B cell (primary cell): ENCODE measurements around the gene ACCS. TPM values are rescaled to one million over a fixed set of nuclear protein-coding genes. Genes with fewer than 3 reads are reported as not detected.

ENCODE experiments used
- ATAC-seq: fragments of 200-7000 bp; cut with Tn5 transposase; one replicate; pipeline ENCODE4 v1.10.0; 2021; ENCODE audit warnings: low read depth, mild to moderate bottlenecking, moderate number of reproducible peaks, moderate library complexity
- CTCF ChIA-PET: fragments of 350-600 bp; sonication (Branson Sonifier 250); formaldehyde crosslinking; loops from one replicate; lab custom pipeline; 2021; ENCODE audit warnings: antibody characterized with exemption, inconsistent platforms; lab: Charles Lee
- POLR2A ChIA-PET: fragments of 350-600 bp; sonication (Branson Sonifier 250); formaldehyde crosslinking; loops from one replicate; lab custom pipeline; 2021; ENCODE audit warnings: antibody characterized with exemption; lab: Charles Lee
- DNase-seq: peaks from one replicate; pipeline ENCODE4 v3.0.0; 2013
- H2AFZ ChIP-seq: 2 replicates; pipeline ENCODE4 v1.6.1; 2012; ENCODE audit warnings: mild to moderate bottlenecking, low read depth, low read length; ENCODE audit not compliant: insufficient read depth, poor library complexity, severe bottlenecking
- H3K27ac ChIP-seq, 2 donors: 1 replicate in 1 of 2; 2 replicates in 1 of 2; pipeline ENCODE4 v1.5.1; 2012 to 2013; ENCODE audit warnings: low read length in 2 of 2, mild to moderate bottlenecking in 2 of 2, moderate library complexity in 1 of 2
- H3K27me3 ChIP-seq, 4 experiments: fragments of 200-600 bp in 1 of 4; sonication (generic) in 1 of 4; replicated peaks in 1 of 4; 1 replicate in 2 of 4; 2 replicates in 2 of 4; pipeline versions ENCODE4 v1.6.1 to v1.7.0; 2013 to 2016; ENCODE audit warnings: low read length in 3 of 4, mild to moderate bottlenecking in 2 of 4, mixed read lengths in 1 of 4, moderate library complexity in 1 of 4; ENCODE audit not compliant: insufficient read depth in 4 of 4, control insufficient read depth in 3 of 4; ENCODE audit errors: control extremely low read depth in 1 of 4
- H3K36me3 ChIP-seq, 2 experiments: replicated peaks in 1 of 2; 1 replicate in 1 of 2; 2 replicates in 1 of 2; pipeline versions ENCODE4 v1.6.1 to v1.7.1; 2013; ENCODE audit warnings: low read length in 1 of 2; ENCODE audit not compliant: insufficient read depth in 2 of 2, control insufficient read depth in 1 of 2; ENCODE audit errors: control extremely low read depth in 1 of 2, extremely low read depth in 1 of 2
- H3K4me1 ChIP-seq, 2 donors: fragments of 200-600 bp in 1 of 2; sonication (generic) in 1 of 2; 1 replicate in 1 of 2; 2 replicates in 1 of 2; pipeline versions ENCODE4 v1.5.1 to v1.6.1; 2013 to 2017; ENCODE audit warnings: low read length in 2 of 2; ENCODE audit not compliant: control insufficient read depth in 2 of 2, insufficient read depth in 2 of 2
- H3K4me2 ChIP-seq: replicated peaks from 2 replicates; pipeline ENCODE3; 2012; ENCODE audit warnings: mild to moderate bottlenecking, low read depth, low read length; ENCODE audit not compliant: poor library complexity, severe bottlenecking
- H3K4me3 ChIP-seq, 5 experiments: fragments of 200-600 bp in 1 of 5; sonication (generic) in 1 of 5; 1 replicate in 3 of 5; 2 replicates in 2 of 5; pipeline versions ENCODE4 v1.5.1 to v1.7.0; 2011 to 2016; ENCODE audit warnings: low read length in 4 of 5, mild to moderate bottlenecking in 4 of 5, low read depth in 2 of 5, control low read depth in 1 of 5, moderate library complexity in 1 of 5; ENCODE audit not compliant: insufficient read depth in 1 of 5; ENCODE audit errors: control extremely low read depth in 1 of 5, extremely low read depth in 1 of 5
- H3K79me2 ChIP-seq: fragments of 200-600 bp; sonication (generic); one replicate; pipeline ENCODE4 v1.6.0; 2016; ENCODE audit warnings: low read length; ENCODE audit not compliant: control insufficient read depth, insufficient read depth
- H3K9ac ChIP-seq: fragments of 200-600 bp; sonication (generic); 2 replicates; pipeline ENCODE4 v1.6.1; 2017; ENCODE audit warnings: mild to moderate bottlenecking, low read length, moderate library complexity
- H3K9me3 ChIP-seq, 3 donors: one replicate each; pipeline versions ENCODE4 v1.6.1 to v1.7.1; 2013; ENCODE audit warnings: low read length in 2 of 3; ENCODE audit not compliant: control insufficient read depth in 2 of 3, insufficient read depth in 1 of 3; ENCODE audit errors: control extremely low read depth in 1 of 3
- H4K20me1 ChIP-seq: 2 replicates; pipeline ENCODE4 v1.6.0; 2012; ENCODE audit warnings: mild to moderate bottlenecking, low read length; ENCODE audit not compliant: insufficient read depth, control insufficient read depth, poor library complexity, severe bottlenecking
- H3K27ac Mint-ChIP-seq: one replicate; pipeline ENCODE4 v1.8.0; 2021; ENCODE audit warnings: mixed read lengths
- H3K27me3 Mint-ChIP-seq: one replicate; pipeline ENCODE4 v1.8.0; 2021; ENCODE audit warnings: mixed read lengths
- H3K4me1 Mint-ChIP-seq: one replicate; pipeline ENCODE4 v1.8.0; 2021; ENCODE audit warnings: mixed read lengths
- H3K4me3 Mint-ChIP-seq: one replicate; pipeline ENCODE4 v1.8.0; 2021; ENCODE audit warnings: mixed read lengths
- H3K9me3 Mint-ChIP-seq: one replicate; pipeline ENCODE4 v1.8.0; 2022; ENCODE audit warnings: mixed read lengths; ENCODE audit not compliant: insufficient read depth
- EZH2 ChIP-seq: IDR thresholded peaks from 2 replicates; pipeline ENCODE4 v1.6.1; 2012; ENCODE audit warnings: borderline replicate concordance, low read depth, mild to moderate bottlenecking, moderate library complexity, low read length; ENCODE audit not compliant: insufficient read depth, poor library complexity, severe bottlenecking
- WGBS: methylation state at CpG from one replicate; pipeline ENCODE4 v1.1.5; 2013; ENCODE audit warnings: missing lambda C conversion rate; ENCODE audit not compliant: insufficient coverage; 5-methylcytosine and 5-hydroxymethylcytosine counted together
- intact Hi-C: fragments of 100-400 bp; cut with micrococcal nuclease; formaldehyde crosslinking; loops from one replicate; pipeline ENCODE4 v1.10.0; 2022
- polyA plus RNA-seq: library from polyadenylated mRNA; depleted of rRNA; stranded (reverse); fragments of >200 nt; gene quantifications from 2 replicates; pipeline ENCODE4 v1.2.3, GENCODE V29; 2012
- total RNA-seq, 2 donors: library from RNA; stranded (reverse); fragments of 120-200 nt in 1 of 2; gene quantifications; 1 replicate in 1 of 2; 2 replicates in 1 of 2; pipeline versions ENCODE4 v1.2.3 to v1.2.4, GENCODE V29; 2013 to 2022
- TF ChIP-seq, protein P1 (sequence below): fragments of 200-600 bp; IDR thresholded peaks from one replicate; pipeline ENCODE4 v1.8.0; 2022; ENCODE audit warnings: antibody characterized with exemption, mild to moderate bottlenecking

The ACCS gene
- total and polyA plus RNA-seq, 2 donors (not counting 1 experiment from before 2014, with no cell fraction given) = 59.5 to 63.2 TPM

DNA sequence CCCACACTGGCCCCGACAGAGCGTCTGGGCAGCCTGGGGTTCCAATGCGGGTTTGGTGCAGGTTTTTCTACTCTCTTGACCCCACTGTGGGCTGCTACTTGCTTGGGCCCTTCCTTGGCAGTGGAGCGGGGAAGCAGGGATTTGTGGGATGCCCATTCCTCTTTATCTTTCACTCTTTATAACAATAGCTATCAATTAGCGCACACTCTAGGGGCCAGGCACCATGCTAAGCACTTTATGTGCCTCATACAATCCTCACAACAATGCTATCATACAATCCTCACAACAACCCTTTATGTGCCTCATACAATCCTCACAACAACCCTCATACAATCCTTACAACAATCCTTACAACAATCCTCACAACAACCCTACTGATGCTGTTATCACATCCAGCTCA, 12.7 kb downstream of the ACCS start:
- no peaks in the 10 kb centered on the region for H3K27me3 Mint-ChIP-seq
- WGBS = 100% methylated on average over 5 of the region's 5 CpGs
- H3K4me2 ChIP-seq = no peak overlapping the region
- H3K4me3 Mint-ChIP-seq = no peak overlapping the region
- POLR2A ChIA-PET = no interaction called here
- peaks cover 1 to 19% of the 10 kb centered on the region in 2 experiments for H3K36me3 ChIP-seq
- CTCF ChIA-PET = no interaction called here
- H3K27ac ChIP-seq = no peak overlapping the region
- no peaks in the 10 kb centered on the region for H3K27me3 ChIP-seq
- no peaks in the 10 kb centered on the region for H3K4me1 Mint-ChIP-seq
- no peaks in the 10 kb centered on the region for H3K9me3 ChIP-seq
- H3K9me3 Mint-ChIP-seq = no peaks in the 10 kb centered on the region
- TF ChIP-seq, protein P1, sequence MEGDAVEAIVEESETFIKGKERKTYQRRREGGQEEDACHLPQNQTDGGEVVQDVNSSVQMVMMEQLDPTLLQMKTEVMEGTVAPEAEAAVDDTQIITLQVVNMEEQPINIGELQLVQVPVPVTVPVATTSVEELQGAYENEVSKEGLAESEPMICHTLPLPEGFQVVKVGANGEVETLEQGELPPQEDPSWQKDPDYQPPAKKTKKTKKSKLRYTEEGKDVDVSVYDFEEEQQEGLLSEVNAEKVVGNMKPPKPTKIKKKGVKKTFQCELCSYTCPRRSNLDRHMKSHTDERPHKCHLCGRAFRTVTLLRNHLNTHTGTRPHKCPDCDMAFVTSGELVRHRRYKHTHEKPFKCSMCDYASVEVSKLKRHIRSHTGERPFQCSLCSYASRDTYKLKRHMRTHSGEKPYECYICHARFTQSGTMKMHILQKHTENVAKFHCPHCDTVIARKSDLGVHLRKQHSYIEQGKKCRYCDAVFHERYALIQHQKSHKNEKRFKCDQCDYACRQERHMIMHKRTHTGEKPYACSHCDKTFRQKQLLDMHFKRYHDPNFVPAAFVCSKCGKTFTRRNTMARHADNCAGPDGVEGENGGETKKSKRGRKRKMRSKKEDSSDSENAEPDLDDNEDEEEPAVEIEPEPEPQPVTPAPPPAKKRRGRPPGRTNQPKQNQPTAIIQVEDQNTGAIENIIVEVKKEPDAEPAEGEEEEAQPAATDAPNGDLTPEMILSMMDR = no peak
- no peak for TF ChIP-seq EZH2
- H3K27ac Mint-ChIP-seq = no peak overlapping the region
- H4K20me1 ChIP-seq = no peaks in the 10 kb centered on the region
- DNase-seq (no peak), ATAC-seq (no peak)
- no peak overlapping the region for H3K9ac ChIP-seq
- no peak overlapping the region for H3K4me3 ChIP-seq
- intact Hi-C loops = no loop called here
- H3K79me2 ChIP-seq = no peaks in the 10 kb centered on the region
- H3K4me1 ChIP-seq = no peaks in the 10 kb centered on the region
- H2AFZ ChIP-seq = no peak overlapping the region

DNA sequence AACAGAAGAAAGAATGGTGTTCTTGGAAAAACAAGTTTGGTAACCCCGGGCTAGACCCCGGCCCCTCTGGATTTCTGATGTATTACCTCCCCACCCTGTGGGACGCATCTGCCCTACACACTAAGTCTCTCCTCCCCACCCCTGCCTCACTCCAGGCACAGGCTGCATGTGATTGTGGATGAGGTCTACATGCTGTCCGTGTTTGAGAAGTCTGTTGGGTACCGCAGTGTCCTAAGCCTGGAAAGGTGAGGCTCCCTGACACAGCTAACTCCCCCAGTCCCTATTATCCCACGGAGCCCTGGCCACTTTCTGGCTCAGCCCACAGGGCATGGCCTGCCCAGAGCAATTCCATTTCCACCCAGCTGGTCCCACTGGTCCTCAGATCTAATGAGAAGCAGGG, 13.3 kb downstream of the ACCS start:
- ATAC-seq (no peak), DNase-seq (no peak)
- 100% methylated on average over 2 of the region's 6 CpGs for WGBS
- no peaks in the 10 kb centered on the region for H3K79me2 ChIP-seq
- H3K4me1 ChIP-seq = no peaks in the 10 kb centered on the region
- ChIA-PET CTCF (no interaction called here), POLR2A (no interaction called here)
- no peak overlapping the region for H3K4me3 ChIP-seq
- no peak overlapping the region for H3K27ac ChIP-seq
- H3K9ac ChIP-seq = no peak overlapping the region
- intact Hi-C loops = no loop called here
- H3K4me3 Mint-ChIP-seq = no peak overlapping the region
- no peaks in the 10 kb centered on the region for H3K9me3 Mint-ChIP-seq
- no peaks in the 10 kb centered on the region for H3K9me3 ChIP-seq
- no peaks in the 10 kb centered on the region for H4K20me1 ChIP-seq
- H3K4me1 Mint-ChIP-seq = no peaks in the 10 kb centered on the region
- H3K27me3 ChIP-seq = no peaks in the 10 kb centered on the region
- no peak for TF ChIP-seq EZH2
- TF ChIP-seq, protein P1 = no peak
- H3K27me3 Mint-ChIP-seq = no peaks in the 10 kb centered on the region
- no peak overlapping the region for H3K4me2 ChIP-seq
- H3K36me3 ChIP-seq = peaks cover 1 to 19% of the 10 kb centered on the region in 2 experiments
- H2AFZ ChIP-seq = no peak overlapping the region
- H3K27ac Mint-ChIP-seq = no peak overlapping the region
